DOHH2 (cell line): Measurements from ENCODE around the gene BEND5.

Experiments used
- H3F3A ChIP-seq: fragments of 200-600 bp; sonication (generic), shearing (Covaris generic); 2 replicates; pipeline ENCODE4 v1.6.0; 2016; ENCODE audit warnings: antibody characterized with exemption, mild to moderate bottlenecking; ENCODE audit not compliant: control insufficient read depth, insufficient read depth
- H3K27ac ChIP-seq: fragments of 200-600 bp; sonication (generic); 2 replicates; pipeline ENCODE4 v1.5.1; 2014; ENCODE audit warnings: low read depth, mild to moderate bottlenecking, low read length, moderate library complexity
- H3K27me3 ChIP-seq: fragments of 200-600 bp; sonication (generic); 2 replicates; pipeline ENCODE4 v1.6.1; 2014; ENCODE audit warnings: mild to moderate bottlenecking, low read length, mixed read lengths; ENCODE audit not compliant: control insufficient read depth
- H3K36me3 ChIP-seq: fragments of 200-600 bp; sonication (generic); 2 replicates; pipeline ENCODE4 v1.6.1; 2014; ENCODE audit warnings: mild to moderate bottlenecking, low read length, moderate library complexity, mixed read lengths; ENCODE audit not compliant: control insufficient read depth
- H3K4me1 ChIP-seq: fragments of 200-600 bp; sonication (generic); 2 replicates; pipeline ENCODE4 v1.6.1; 2014; ENCODE audit warnings: mild to moderate bottlenecking, low read length, mixed read lengths; ENCODE audit not compliant: control insufficient read depth
- H3K4me2 ChIP-seq: fragments of 200-600 bp; sonication (generic); 2 replicates; pipeline ENCODE4 v1.6.0; 2014; ENCODE audit warnings: mild to moderate bottlenecking, low read length, moderate library complexity
- H3K4me3 ChIP-seq: fragments of 200-600 bp; sonication (generic); 2 replicates; pipeline ENCODE4 v1.5.1; 2014; ENCODE audit warnings: mild to moderate bottlenecking, low read length, mixed read lengths
- H3K79me2 ChIP-seq: fragments of 200-600 bp; sonication (generic); 2 replicates; pipeline ENCODE4 v1.6.1; 2014; ENCODE audit warnings: mild to moderate bottlenecking, low read length, mixed read lengths; ENCODE audit not compliant: control insufficient read depth
- H3K9me2 ChIP-seq: fragments of 200-600 bp; sonication (generic); replicated peaks from 2 replicates; pipeline ENCODE4 v1.6.1; 2014; ENCODE audit warnings: mild to moderate bottlenecking, low read length, mixed read lengths; ENCODE audit not compliant: control insufficient read depth
- H3K9me3 ChIP-seq: fragments of 200-600 bp; sonication (generic); 2 replicates; pipeline ENCODE4 v1.6.1; 2014; ENCODE audit warnings: antibody characterized with exemption, low read length, mixed read lengths; ENCODE audit not compliant: control insufficient read depth, insufficient read depth
- H4K20me1 ChIP-seq: fragments of 200-600 bp; sonication (generic); 2 replicates; pipeline ENCODE4 v1.6.0; 2014; ENCODE audit warnings: low read depth, mild to moderate bottlenecking, antibody characterized with exemption, low read length, moderate library complexity; ENCODE audit not compliant: control insufficient read depth, insufficient read depth
- CTCF ChIP-seq: fragments of 200-600 bp; sonication (generic); IDR thresholded peaks from one replicate; pipeline ENCODE4 v1.5.1; 2014; ENCODE audit warnings: antibody characterized with exemption, mild to moderate bottlenecking, low read depth, low read length; ENCODE audit not compliant: poor library complexity, severe bottlenecking
- EZH2phosphoT487 ChIP-seq: fragments of 200-600 bp; sonication (generic); IDR thresholded peaks from 2 replicates; pipeline ENCODE4 v1.6.1; 2017; ENCODE audit warnings: borderline replicate concordance, mild to moderate bottlenecking, antibody characterized with exemption, low read length, moderate library complexity, mixed read lengths

BEND5 gene

GRCh38 chr1:48718705-48719104 is 58.0 kb downstream of the BEND5 start:
- TF ChIP-seq EZH2phosphoT487 (no peak), CTCF (no peak)
- Histone ChIP-seq H4K20me1 (no peaks in the 10 kb centered on the region), H3K4me1 (no peaks in the 10 kb centered on the region)

GRCh38 chr1:48718116-48718630 is 58.5 kb downstream of the BEND5 start:
- Histone ChIP-seq H3K79me2 (no peaks in the 10 kb centered on the region), H3K9me3 (no peaks in the 10 kb centered on the region), H4K20me1 (no peaks in the 10 kb centered on the region), H3K27me3 (no peaks in the 10 kb centered on the region), H3K4me3 (no peak overlapping the region), H3K27ac (no peak overlapping the region), H3F3A (no peaks in the 10 kb centered on the region), H3K4me2 (no peak overlapping the region), H3K4me1 (no peaks in the 10 kb centered on the region), H3K9me2 (no peaks in the 10 kb centered on the region), H3K36me3 (no peaks in the 10 kb centered on the region)
- no peak for TF ChIP-seq EZH2phosphoT487
- no peak for TF ChIP-seq CTCF

More at GRCh38 chr1:48718705-48719104, 58.0 kb downstream of the BEND5 start:
- no peaks in the 10 kb centered on the region for H3K9me3 ChIP-seq
- no peak overlapping the region for H3K27ac ChIP-seq
- no peak overlapping the region for H3K4me3 ChIP-seq
- H3K36me3 ChIP-seq: no peaks in the 10 kb centered on the region
- H3K4me2 ChIP-seq: no peak overlapping the region
- H3F3A ChIP-seq: no peaks in the 10 kb centered on the region
- H3K27me3 ChIP-seq: no peaks in the 10 kb centered on the region
- no peaks in the 10 kb centered on the region for H3K9me2 ChIP-seq
- H3K79me2 ChIP-seq: no peaks in the 10 kb centered on the region

GRCh38 chr1:48717082-48717481 is 59.6 kb downstream of the BEND5 start:
- Histone ChIP-seq H3K36me3 (no peaks in the 10 kb centered on the region), H3K4me2 (no peak overlapping the region), H3K4me1 (no peaks in the 10 kb centered on the region), H4K20me1 (no peaks in the 10 kb centered on the region), H3K27ac (no peak overlapping the region), H3F3A (no peaks in the 10 kb centered on the region), H3K9me2 (no peaks in the 10 kb centered on the region), H3K27me3 (no peaks in the 10 kb centered on the region), H3K79me2 (no peaks in the 10 kb centered on the region), H3K4me3 (no peak overlapping the region), H3K9me3 (no peaks in the 10 kb centered on the region)
- TF ChIP-seq EZH2phosphoT487 (no peak), CTCF (no peak)
